ENCODE measurements around the gene FLT4.
"Not testable (repeated sequence)": the region's sequence is repeated elsewhere in the genome, so short reads cannot be mapped to it uniquely, and the experiment has no call there.

Gene FLT4

DNA sequence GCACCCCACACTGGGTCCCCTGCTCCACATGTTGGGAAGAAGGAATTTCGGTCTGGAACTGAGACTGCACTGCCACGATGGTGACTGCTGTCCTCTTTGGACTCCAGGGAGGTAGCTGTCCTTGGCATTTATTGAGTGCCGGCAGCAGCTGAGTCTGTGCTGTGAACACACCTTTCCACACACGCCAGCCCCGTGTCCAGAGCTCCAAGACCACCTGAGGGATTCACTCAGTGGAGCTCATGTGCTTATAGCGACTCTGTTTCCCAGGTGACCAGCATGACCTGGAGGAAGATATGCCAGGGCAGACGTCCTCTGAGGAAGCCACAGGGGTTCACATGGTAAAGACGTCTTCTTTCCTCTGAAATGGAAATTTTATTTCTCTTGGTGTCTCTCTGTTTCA is 33.2 kb upstream of the FLT4 start:
- TF ChIP-seq, protein P1, sequence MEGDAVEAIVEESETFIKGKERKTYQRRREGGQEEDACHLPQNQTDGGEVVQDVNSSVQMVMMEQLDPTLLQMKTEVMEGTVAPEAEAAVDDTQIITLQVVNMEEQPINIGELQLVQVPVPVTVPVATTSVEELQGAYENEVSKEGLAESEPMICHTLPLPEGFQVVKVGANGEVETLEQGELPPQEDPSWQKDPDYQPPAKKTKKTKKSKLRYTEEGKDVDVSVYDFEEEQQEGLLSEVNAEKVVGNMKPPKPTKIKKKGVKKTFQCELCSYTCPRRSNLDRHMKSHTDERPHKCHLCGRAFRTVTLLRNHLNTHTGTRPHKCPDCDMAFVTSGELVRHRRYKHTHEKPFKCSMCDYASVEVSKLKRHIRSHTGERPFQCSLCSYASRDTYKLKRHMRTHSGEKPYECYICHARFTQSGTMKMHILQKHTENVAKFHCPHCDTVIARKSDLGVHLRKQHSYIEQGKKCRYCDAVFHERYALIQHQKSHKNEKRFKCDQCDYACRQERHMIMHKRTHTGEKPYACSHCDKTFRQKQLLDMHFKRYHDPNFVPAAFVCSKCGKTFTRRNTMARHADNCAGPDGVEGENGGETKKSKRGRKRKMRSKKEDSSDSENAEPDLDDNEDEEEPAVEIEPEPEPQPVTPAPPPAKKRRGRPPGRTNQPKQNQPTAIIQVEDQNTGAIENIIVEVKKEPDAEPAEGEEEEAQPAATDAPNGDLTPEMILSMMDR (IDR thresholded peaks at IDR 0.05; ENCODE audit: low read depth, low read length, missing control alignments) = no peak
- Histone ChIP-seq H3K36me3 (replicated peaks) (no peaks in the 10 kb centered on the region), H3K4me3 (ENCODE audit: low read depth, low read length) (no peak overlapping the region), H3K27ac (no peak overlapping the region), H3K27me3 (replicated peaks) (peaks cover 2% of the 10 kb centered on the region)
- in situ Hi-C loops (cut with HindIII; ENCODE audit: low pct_ligation_motif_present, low sequenced_read_pairs) = no loop called here
- no peak for DNase-seq

DNA sequence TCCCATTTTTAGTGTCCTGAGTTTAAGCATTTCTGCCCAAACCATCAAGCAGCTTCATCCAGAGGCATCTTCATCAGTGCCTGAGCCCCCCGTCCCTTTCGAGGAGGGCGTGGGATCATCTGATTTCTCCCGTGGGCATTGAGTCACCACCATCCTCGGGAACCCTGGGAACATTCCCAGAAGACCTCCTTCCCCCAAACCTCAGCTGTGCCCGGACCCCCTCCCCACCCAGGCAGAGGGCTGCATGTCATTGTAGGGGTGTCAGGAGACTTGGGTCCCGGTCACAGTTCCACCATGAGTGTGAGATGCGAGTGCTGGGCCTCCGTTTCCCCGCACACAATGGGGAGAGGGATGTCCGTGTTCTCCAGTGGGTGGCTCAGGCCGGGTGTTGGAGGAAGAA is 32.6 kb upstream of the FLT4 start:
- H3K27me3 ChIP-seq (replicated peaks); H3K27ac ChIP-seq; in situ Hi-C loops (cut with HindIII; ENCODE audit: low pct_ligation_motif_present, low sequenced_read_pairs); H3K36me3 ChIP-seq (replicated peaks); H3K4me3 ChIP-seq (ENCODE audit: low read depth, low read length); DNase-seq: not testable (repeated sequence)

DNA sequence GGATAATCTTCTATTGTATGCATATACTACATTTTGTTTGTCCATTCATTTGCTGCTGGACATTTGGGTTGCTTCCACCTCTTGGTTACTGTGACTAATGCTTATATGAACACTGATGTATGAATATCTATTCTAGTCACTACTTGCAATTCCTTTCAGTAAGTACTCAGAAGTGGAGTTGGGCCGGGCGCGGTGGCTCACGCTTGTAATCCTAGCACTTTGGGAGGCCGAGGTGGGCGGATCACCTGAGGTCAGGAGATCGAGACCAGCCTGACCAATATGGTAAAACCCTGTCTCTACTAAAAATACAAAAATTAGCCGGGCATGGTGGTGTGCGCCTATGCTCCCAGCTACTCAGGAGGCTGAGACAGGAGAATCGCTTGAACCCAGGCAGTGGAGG is 28.9 kb upstream of the FLT4 start:
- H3K36me3 ChIP-seq (replicated peaks); in situ Hi-C loops (cut with HindIII; ENCODE audit: low pct_ligation_motif_present, low sequenced_read_pairs); H3K4me3 ChIP-seq (ENCODE audit: low read depth, low read length); DNase-seq; H3K27ac ChIP-seq: not testable (repeated sequence)
- peaks cover 11% of the 10 kb centered on the region for H3K27me3 ChIP-seq (replicated peaks)

DNA sequence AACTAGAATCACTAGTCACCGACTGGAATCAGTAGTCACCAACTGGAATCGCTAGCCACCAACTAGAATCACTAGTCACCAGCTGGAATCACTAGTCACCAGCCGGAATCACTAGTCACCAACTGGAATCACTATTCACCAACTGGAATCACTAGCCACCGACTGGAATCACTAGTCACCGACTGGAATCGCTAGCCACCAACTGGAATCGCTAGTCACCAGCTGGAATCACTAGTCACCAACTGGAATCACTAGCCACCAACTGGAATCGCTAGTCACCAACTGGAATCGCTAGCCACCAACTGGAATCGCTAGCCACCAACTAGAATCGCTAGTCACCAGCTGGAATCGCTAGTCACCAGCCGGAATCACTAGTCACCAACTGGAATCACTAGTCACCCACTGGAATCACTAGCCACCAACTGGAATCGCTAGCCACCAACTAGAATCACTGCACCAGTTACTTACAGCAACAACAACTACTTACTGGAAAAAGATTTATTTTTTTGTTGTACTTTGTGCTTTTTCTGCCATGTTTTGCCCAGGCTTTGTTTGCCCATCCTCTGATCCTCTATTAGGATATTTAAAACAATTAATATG is 25.7 kb upstream of the FLT4 start:
- peaks cover 14% of the 10 kb centered on the region for H3K27me3 ChIP-seq (replicated peaks)
- no peaks in the 10 kb centered on the region for H3K36me3 ChIP-seq (replicated peaks)
- H3K4me3 ChIP-seq (ENCODE audit: low read depth, low read length) = no peak overlapping the region
- H3K27ac ChIP-seq = no peak overlapping the region
- DNase-seq = no peak
- in situ Hi-C loops (cut with HindIII; ENCODE audit: low pct_ligation_motif_present, low sequenced_read_pairs) = no loop called here
- TF ChIP-seq, protein P1 (IDR thresholded peaks at IDR 0.05; ENCODE audit: low read depth, low read length, missing control alignments) = no peak

DNA sequence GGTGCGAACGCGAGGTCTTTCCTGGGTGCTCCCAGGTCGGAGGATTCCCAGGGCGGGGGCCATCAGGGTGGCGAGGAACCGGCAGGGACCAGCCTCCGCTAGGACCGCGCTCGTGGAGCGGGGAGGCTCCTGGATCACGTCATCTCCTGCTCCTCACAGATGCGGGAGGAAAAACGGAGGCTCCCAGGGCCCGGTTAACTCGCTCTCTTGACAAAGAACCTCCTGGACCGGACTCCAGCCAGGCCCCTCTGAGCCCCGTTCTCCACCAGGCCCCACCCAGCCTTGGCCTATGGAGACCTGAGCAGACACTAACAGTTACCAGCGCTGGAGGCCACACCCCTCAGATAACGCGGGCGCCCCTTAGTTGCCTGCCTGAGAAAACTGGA is 24.7 kb upstream of the FLT4 start:
- H3K36me3 ChIP-seq (replicated peaks); H3K27ac ChIP-seq; DNase-seq; in situ Hi-C loops (cut with HindIII; ENCODE audit: low pct_ligation_motif_present, low sequenced_read_pairs); H3K4me3 ChIP-seq (ENCODE audit: low read depth, low read length): not testable (repeated sequence)
- peaks cover 14% of the 10 kb centered on the region for H3K27me3 ChIP-seq (replicated peaks)

DNA sequence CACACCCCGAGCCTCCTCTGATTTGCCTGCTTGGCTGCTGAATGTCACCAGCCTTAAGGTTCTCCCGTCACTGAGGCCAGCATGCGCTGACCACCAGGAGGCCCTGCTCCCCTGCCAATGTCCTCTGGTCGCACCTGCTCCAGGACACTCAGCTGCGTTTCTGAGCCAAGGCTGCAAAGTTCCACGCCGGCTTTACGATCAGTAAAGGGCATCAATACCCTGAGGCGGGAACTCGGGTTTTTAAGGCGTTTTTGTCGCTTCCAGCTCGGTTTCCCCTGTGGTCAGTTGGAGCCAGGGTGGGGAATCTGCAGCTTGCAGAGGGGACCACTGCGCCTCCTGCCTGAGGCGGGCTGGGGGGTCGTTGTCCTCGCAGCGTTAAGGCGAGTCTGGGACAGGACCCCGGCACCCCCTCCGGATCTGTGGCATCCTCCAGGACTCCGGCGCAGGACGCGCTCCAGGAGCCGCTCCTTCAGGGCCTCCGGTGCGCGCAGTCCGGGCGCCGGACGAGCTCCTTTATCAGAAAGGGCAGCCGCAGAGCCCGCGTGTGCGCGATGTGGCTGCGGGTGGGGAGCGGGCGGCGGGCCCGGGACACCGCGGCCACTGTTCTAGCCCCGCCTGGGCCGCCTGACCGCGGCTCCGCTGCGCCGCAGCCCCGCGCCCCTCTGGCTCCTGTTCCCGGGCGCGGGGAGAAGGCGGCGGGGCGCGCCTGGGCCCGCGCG is 24.1 kb upstream of the FLT4 start:
- peaks cover 14% of the 10 kb centered on the region for H3K27me3 ChIP-seq (replicated peaks)
- DNase-seq = no peak
- H3K4me3 ChIP-seq (ENCODE audit: low read depth, low read length) = no peak overlapping the region
- H3K36me3 ChIP-seq (replicated peaks) = no peaks in the 10 kb centered on the region
- no peak overlapping the region for H3K27ac ChIP-seq
- in situ Hi-C loops (cut with HindIII; ENCODE audit: low pct_ligation_motif_present, low sequenced_read_pairs) = no loop called here
- TF ChIP-seq, protein P1 (IDR thresholded peaks at IDR 0.05; ENCODE audit: low read depth, low read length, missing control alignments) = no peak

DNA sequence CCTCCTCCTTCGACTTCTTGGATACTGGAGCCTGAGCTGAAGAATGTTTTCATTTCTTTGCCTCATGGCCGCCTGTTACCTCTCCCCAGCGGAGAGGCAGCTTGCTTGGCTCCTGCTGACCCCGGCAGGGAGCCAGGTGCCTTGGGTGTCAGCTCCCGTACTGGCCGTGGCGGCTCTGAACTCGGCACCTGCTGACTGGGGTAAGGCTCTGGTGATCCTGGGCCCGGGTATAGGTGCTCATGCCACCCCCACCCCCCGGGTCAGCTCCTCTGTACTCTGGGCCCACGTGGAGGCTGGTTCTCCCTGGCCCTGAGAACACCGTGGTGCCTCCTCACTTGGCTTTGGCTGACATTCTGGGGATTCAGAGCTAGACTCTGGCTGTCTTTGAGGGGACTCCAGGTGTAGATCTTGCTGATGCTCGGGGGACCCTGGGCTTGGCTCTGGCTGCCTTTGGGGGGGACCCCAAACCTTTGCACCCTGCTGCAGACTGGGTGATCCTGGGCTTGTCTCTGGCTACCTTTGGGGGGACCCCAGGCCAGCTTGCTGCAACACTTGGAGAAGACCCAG is 22.6 kb upstream of the FLT4 start:
- H3K36me3 ChIP-seq (replicated peaks); H3K4me3 ChIP-seq (ENCODE audit: low read depth, low read length); in situ Hi-C loops (cut with HindIII; ENCODE audit: low pct_ligation_motif_present, low sequenced_read_pairs); DNase-seq; H3K27ac ChIP-seq: not testable (repeated sequence)
- peaks cover 14% of the 10 kb centered on the region for H3K27me3 ChIP-seq (replicated peaks)
